Calu3 (cell line): ENCODE data around the gene ADAM15. TPM values are rescaled to one million over a fixed set of nuclear protein-coding genes. Genes with fewer than 3 reads are reported as not detected.

Experiments
- BruUV-seq: library from RNA; stranded (reverse); fragments of 400-500 nt; replicated peaks from 2 replicates; lab custom pipeline; 2021; lab: Mats Ljungman, UMichigan
- CTCF ChIA-PET: fragments of 300-600 bp; sonication (Branson Sonifier 250); formaldehyde crosslinking; loops from one replicate; lab custom pipeline; 2022; ENCODE audit warnings: antibody characterized with exemption; lab: Charles Lee
- DNase-seq: peaks from one replicate; pipeline ENCODE4 v3.0.0; 2022
- H3K27ac Mint-ChIP-seq: one replicate; pipeline ENCODE4 v1.8.0; 2022; ENCODE audit warnings: mixed read lengths; ENCODE audit not compliant: unreplicated experiment
- H3K27me3 Mint-ChIP-seq: one replicate; pipeline ENCODE4 v1.8.0; 2022; ENCODE audit warnings: mixed read lengths; ENCODE audit not compliant: unreplicated experiment
- H3K36me3 Mint-ChIP-seq: one replicate; pipeline ENCODE4 v1.8.0; 2022; ENCODE audit warnings: mild to moderate bottlenecking, moderate library complexity, mixed read lengths; ENCODE audit not compliant: insufficient read depth, unreplicated experiment
- H3K4me1 Mint-ChIP-seq: one replicate; pipeline ENCODE4 v1.8.0; 2022; ENCODE audit warnings: mild to moderate bottlenecking, low read depth, mixed read lengths; ENCODE audit not compliant: unreplicated experiment
- H3K4me3 Mint-ChIP-seq: one replicate; pipeline ENCODE4 v1.8.0; 2022; ENCODE audit warnings: mild to moderate bottlenecking, low read depth, moderate library complexity, mixed read lengths; ENCODE audit not compliant: unreplicated experiment
- H3K9me3 Mint-ChIP-seq: one replicate; pipeline ENCODE4 v1.8.0; 2022; ENCODE audit warnings: low read depth, mixed read lengths; ENCODE audit not compliant: unreplicated experiment
- CTCF ChIP-seq: fragments of 200-600 bp; IDR thresholded peaks from one replicate; pipeline ENCODE4 v1.8.0; 2022; ENCODE audit warnings: antibody characterized with exemption; ENCODE audit not compliant: unreplicated experiment
- intact Hi-C: fragments of 100-400 bp; cut with micrococcal nuclease; formaldehyde crosslinking; loops from one replicate; pipeline ENCODE4 v1.10.0; 2022; ENCODE audit not compliant: unreplicated experiment
- total RNA-seq: library from RNA; stranded (reverse); gene quantifications from 2 replicates; pipeline ENCODE4 v1.2.3, GENCODE V29; 2022

Gene ADAM15
- total RNA-seq, 1 experiment from 2014 or later = 99.1 TPM

GRCh38 chr1:155038602-155039307, 12.4 kb upstream of the ADAM15 start:
- Mint-ChIP-seq H3K4me1 (peaks cover 22% of the 10 kb centered on the region), H3K4me3 (no peak overlapping the region), H3K36me3 (no peaks in the 10 kb centered on the region), H3K27me3 (peaks cover 17% of the 10 kb centered on the region), H3K9me3 (no peaks in the 10 kb centered on the region), H3K27ac (no peak overlapping the region)
- CTCF ChIA-PET = interaction anchor here (1.0 kb wide), 1 partner anchor 19 kb away, joined by 3 read pairs; no protein-coding TSS in a partner anchor
- no peak for DNase-seq
- BruUV-seq = no TSS peak
- intact Hi-C loops = no loop called here
- no peak for TF ChIP-seq CTCF

GRCh38 chr1:155039308-155039669, 11.8 kb upstream of the ADAM15 start:
- Mint-ChIP-seq H3K4me3 (no peak overlapping the region), H3K27me3 (peaks cover 12% of the 10 kb centered on the region), H3K9me3 (no peaks in the 10 kb centered on the region), H3K36me3 (no peaks in the 10 kb centered on the region), H3K4me1 (peaks cover 25% of the 10 kb centered on the region), H3K27ac (no peak overlapping the region)
- no peak for TF ChIP-seq CTCF
- intact Hi-C loops = no loop called here
- CTCF ChIA-PET = interaction anchor here (1.0 kb wide), 1 partner anchor 19 kb away, joined by 3 read pairs; no protein-coding TSS in a partner anchor
- BruUV-seq = no TSS peak
- no peak for DNase-seq

- no peak for DNase-seq
- Mint-ChIP-seq H3K27me3 (no peaks in the 10 kb centered on the region), H3K9me3 (no peaks in the 10 kb centered on the region), H3K4me3 (no peak overlapping the region), H3K27ac (no peak overlapping the region), H3K36me3 (no peaks in the 10 kb centered on the region), H3K4me1 (peaks cover 38% of the 10 kb centered on the region)
- TF ChIP-seq CTCF = no peak
- intact Hi-C loops = no loop called here
- CTCF ChIA-PET = no interaction called here
- no TSS peak for BruUV-seq
Observed at GRCh38 chr1:155040358-155041093, 10.6 kb upstream of the ADAM15 start.

GRCh38 chr1:155042789-155043188, 8.3 kb upstream of the ADAM15 start:
- no peak overlapping the region for H3K27ac Mint-ChIP-seq
- H3K4me1 Mint-ChIP-seq = peaks cover 40% of the 10 kb centered on the region
- TF ChIP-seq CTCF = no peak

More at GRCh38 chr1:155042789-155043188, 8.3 kb upstream of the ADAM15 start:
- H3K36me3 Mint-ChIP-seq = no peaks in the 10 kb centered on the region
- no TSS peak for BruUV-seq
- no peaks in the 10 kb centered on the region for H3K27me3 Mint-ChIP-seq
- H3K4me3 Mint-ChIP-seq = no peak overlapping the region
- CTCF ChIA-PET = interaction anchor here (0.7 to 3.3 kb wide), 3 partner anchors 12 to 42 kb away, joined by 3 to 26 read pairs (median 4); no protein-coding TSS in a partner anchor
- H3K9me3 Mint-ChIP-seq = no peaks in the 10 kb centered on the region
- intact Hi-C loops = no loop called here
- no peak for DNase-seq
